Caki2 (cell line): ENCODE data around the gene PODN. TPM values are rescaled to one million over a fixed set of nuclear protein-coding genes. Genes with fewer than 3 reads are reported as not detected.

ENCODE experiments used
- total RNA-seq: library from RNA; depleted of rRNA; stranded (reverse); fragments of >200 nt; shearing (Covaris generic); gene quantifications from 2 replicates; pipeline ENCODE4 v1.2.3, GENCODE V29; 2014; ENCODE audit warnings: low replicate concordance; rRNA removed

PODN gene
- total RNA-seq, 1 experiment from 2014 or later, result not detected

Other genes with a start within 250 kb of the PODN start
- gene ZYG11A, start 219.5 kb upstream of the PODN start, total RNA-seq, result 1.4 and 4.2 TPM in 2 replicates
- 24.5 and 58.0 TPM in 2 replicates for gene ECHDC2, start 140.5 kb upstream of the PODN start, total RNA-seq
- 45.1 and 54.2 TPM in 2 replicates for gene SCP2, start 134.9 kb upstream of the PODN start, total RNA-seq
- gene SLC1A7, start 80.4 kb downstream of the PODN start, total RNA-seq, result not detected in 2 replicates
- gene CPT2, start 134.6 kb downstream of the PODN start, total RNA-seq, result 10.9 and 12.6 TPM in 2 replicates
- 52.8 and 57.8 TPM in 2 replicates for gene CZIB, start 158.4 kb downstream of the PODN start, total RNA-seq
- 33.9 and 55.8 TPM in 2 replicates for gene MAGOH, start 176.3 kb downstream of the PODN start, total RNA-seq